ENCODE data around the gene SLC37A1.

DNA sequence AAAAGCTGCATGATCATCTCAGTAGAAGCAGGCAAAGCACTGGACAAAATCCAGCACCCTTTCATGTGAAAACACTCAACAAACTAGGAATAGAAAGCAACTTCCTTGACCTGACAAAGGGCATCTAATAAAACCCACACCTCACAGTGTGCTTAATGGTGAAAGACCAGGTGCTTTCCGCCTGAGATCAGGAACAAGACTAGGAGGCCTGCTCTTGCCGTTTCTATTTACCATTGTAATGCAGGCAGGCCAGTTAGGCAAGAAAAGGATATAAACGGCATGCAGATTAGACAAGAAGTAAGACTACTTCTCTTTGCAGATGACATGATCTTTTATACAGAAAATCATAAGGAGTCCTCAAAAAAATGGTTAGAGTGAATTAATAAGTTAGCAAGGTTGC lies 37.2 kb downstream of the SLC37A1 start:
- TF ChIP-seq, protein P1, sequence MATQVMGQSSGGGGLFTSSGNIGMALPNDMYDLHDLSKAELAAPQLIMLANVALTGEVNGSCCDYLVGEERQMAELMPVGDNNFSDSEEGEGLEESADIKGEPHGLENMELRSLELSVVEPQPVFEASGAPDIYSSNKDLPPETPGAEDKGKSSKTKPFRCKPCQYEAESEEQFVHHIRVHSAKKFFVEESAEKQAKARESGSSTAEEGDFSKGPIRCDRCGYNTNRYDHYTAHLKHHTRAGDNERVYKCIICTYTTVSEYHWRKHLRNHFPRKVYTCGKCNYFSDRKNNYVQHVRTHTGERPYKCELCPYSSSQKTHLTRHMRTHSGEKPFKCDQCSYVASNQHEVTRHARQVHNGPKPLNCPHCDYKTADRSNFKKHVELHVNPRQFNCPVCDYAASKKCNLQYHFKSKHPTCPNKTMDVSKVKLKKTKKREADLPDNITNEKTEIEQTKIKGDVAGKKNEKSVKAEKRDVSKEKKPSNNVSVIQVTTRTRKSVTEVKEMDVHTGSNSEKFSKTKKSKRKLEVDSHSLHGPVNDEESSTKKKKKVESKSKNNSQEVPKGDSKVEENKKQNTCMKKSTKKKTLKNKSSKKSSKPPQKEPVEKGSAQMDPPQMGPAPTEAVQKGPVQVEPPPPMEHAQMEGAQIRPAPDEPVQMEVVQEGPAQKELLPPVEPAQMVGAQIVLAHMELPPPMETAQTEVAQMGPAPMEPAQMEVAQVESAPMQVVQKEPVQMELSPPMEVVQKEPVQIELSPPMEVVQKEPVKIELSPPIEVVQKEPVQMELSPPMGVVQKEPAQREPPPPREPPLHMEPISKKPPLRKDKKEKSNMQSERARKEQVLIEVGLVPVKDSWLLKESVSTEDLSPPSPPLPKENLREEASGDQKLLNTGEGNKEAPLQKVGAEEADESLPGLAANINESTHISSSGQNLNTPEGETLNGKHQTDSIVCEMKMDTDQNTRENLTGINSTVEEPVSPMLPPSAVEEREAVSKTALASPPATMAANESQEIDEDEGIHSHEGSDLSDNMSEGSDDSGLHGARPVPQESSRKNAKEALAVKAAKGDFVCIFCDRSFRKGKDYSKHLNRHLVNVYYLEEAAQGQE (tag by site-specific recombination; IDR thresholded peaks at IDR 0.05), result no peak
- TF ChIP-seq PRDM1 (tag by site-specific recombination; IDR thresholded peaks at IDR 0.05) (no peak), ZNF274 (IDR thresholded peaks at IDR 0.05; ENCODE audit: low read length) (no peak), ZNF274 (tag by site-specific recombination; IDR thresholded peaks at IDR 0.05; ENCODE audit: borderline replicate concordance) (no peak)
- TF ChIP-seq, protein P2, sequence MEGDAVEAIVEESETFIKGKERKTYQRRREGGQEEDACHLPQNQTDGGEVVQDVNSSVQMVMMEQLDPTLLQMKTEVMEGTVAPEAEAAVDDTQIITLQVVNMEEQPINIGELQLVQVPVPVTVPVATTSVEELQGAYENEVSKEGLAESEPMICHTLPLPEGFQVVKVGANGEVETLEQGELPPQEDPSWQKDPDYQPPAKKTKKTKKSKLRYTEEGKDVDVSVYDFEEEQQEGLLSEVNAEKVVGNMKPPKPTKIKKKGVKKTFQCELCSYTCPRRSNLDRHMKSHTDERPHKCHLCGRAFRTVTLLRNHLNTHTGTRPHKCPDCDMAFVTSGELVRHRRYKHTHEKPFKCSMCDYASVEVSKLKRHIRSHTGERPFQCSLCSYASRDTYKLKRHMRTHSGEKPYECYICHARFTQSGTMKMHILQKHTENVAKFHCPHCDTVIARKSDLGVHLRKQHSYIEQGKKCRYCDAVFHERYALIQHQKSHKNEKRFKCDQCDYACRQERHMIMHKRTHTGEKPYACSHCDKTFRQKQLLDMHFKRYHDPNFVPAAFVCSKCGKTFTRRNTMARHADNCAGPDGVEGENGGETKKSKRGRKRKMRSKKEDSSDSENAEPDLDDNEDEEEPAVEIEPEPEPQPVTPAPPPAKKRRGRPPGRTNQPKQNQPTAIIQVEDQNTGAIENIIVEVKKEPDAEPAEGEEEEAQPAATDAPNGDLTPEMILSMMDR (tag by site-specific recombination; IDR thresholded peaks at IDR 0.05), result no peak
